HepG2 (cell line): Measurements from ENCODE around the gene DACT2.
A peak's percentile ranks its signal among the peaks of the same experiment; 100 is the strongest.

Experiments
- ETV5 ChIP-seq: IDR thresholded peaks from 2 replicates; pipeline ENCODE4 v1.6.1; 2018; ENCODE audit warnings: missing biosample characterization, missing genetic modification reagents, inconsistent platforms, borderline replicate concordance
- EZH2 ChIP-seq: conservative IDR thresholded peaks from 2 replicates; pipeline ENCODE4 v1.6.1; 2012; ENCODE audit warnings: mild to moderate bottlenecking, low read depth, low read length, moderate library complexity
- GABPB1 ChIP-seq: IDR thresholded peaks from 2 replicates; pipeline ENCODE4 v1.6.1; 2016; ENCODE audit warnings: mild to moderate bottlenecking, missing genetic modification reagents, moderate library complexity, missing compliant biosample characterization
- KIAA2018 ChIP-seq: sonication (generic); formaldehyde crosslinking; IDR thresholded peaks from 2 replicates; pipeline ENCODE4 v1.5.0; 2020; ENCODE audit warnings: mild to moderate bottlenecking, missing genetic modification reagents, borderline replicate concordance
- POLR2AphosphoS5 ChIP-seq: IDR thresholded peaks from 2 replicates; pipeline ENCODE4 v1.6.1; 2012; ENCODE audit warnings: low read depth, low read length
- TAF1 ChIP-seq: sonication (generic); formaldehyde crosslinking; IDR thresholded peaks from 2 replicates; pipeline ENCODE4 v1.4.0; 2020; ENCODE audit warnings: missing genetic modification reagents
- ZBTB1 ChIP-seq: sonication (generic); formaldehyde crosslinking; IDR thresholded peaks from 2 replicates; pipeline ENCODE4 v1.4.0; 2020; ENCODE audit warnings: missing genetic modification reagents, borderline replicate concordance
- TF ChIP-seq, protein P1 (sequence below): sonication (generic); formaldehyde crosslinking; IDR thresholded peaks from 2 replicates; pipeline ENCODE4 v1.9.0; 2021; ENCODE audit warnings: missing genetic modification reagents, mild to moderate bottlenecking, borderline replicate concordance

DNA sequence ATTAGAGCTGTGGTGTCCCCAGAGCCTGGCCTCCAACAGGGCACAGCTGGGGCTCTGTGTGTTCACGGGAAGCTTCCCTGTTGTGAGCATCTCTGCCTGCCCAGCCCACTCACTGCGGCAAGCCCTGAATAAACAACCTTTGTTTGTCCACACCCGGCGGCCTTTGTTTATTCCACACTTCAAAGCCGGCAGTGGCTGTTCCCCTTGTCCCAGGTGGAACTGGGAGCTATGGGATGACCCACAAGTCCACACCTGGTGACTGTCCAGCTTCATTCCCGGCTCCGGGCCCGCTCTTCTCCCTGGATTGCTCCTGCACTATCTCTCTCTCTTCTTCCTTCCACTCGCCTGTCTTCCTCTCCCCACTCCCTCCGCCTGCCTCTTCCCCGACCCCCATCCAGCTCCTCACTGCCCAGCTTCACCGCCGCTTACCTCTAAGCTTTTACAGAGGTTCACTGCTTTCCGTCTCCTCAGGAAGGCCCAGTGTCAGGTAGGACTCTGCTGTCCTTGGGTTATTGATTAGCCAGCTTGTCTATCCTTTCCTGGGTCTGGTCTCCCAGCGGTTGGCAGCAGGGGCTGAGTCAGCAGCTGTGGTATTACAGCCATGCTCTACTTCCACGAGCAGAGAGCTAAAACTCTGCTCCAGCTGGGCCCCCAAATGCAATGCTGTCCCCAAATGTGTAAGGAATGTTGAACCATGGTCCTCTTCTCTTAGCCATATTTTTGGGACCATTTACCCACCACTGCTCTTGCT lies 17.8 kb downstream of the DACT2 start:
- TF ChIP-seq ETV5 (CRISPR knock-in tag) (peak; percentile 13; the same call in 1 of the 2 replicates), TAF1 (peak; percentile 50), KIAA2018 (CRISPR knock-in tag) (no peak), GABPB1 (peak; percentile 60), POLR2AphosphoS5 (no peak), ZBTB1 (CRISPR knock-in tag) (no peak), EZH2 (no peak)
- TF ChIP-seq, protein P1, sequence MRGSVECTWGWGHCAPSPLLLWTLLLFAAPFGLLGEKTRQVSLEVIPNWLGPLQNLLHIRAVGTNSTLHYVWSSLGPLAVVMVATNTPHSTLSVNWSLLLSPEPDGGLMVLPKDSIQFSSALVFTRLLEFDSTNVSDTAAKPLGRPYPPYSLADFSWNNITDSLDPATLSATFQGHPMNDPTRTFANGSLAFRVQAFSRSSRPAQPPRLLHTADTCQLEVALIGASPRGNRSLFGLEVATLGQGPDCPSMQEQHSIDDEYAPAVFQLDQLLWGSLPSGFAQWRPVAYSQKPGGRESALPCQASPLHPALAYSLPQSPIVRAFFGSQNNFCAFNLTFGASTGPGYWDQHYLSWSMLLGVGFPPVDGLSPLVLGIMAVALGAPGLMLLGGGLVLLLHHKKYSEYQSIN (CRISPR knock-in tag): no peak
